Neural cell (in vitro differentiated cells): ENCODE measurements around the gene TRIO. TPM values are rescaled to one million over a fixed set of nuclear protein-coding genes. Genes with fewer than 3 reads are reported as not detected.

ENCODE experiments used
- H2AFZ ChIP-seq: fragments of 200-600, 300-800 bp; sonication (generic), shearing (Covaris generic); 2 replicates; pipeline ENCODE4 v1.6.0; 2014; ENCODE audit warnings: low read depth, mild to moderate bottlenecking, antibody characterized with exemption, low read length, moderate library complexity
- H3F3A ChIP-seq: fragments of 200-600 bp; shearing (Covaris generic); 2 replicates; pipeline ENCODE4 v1.6.1; 2016; ENCODE audit warnings: mild to moderate bottlenecking, moderate library complexity, mixed read lengths, antibody characterized with exemption, low read length; ENCODE audit not compliant: insufficient read depth, poor library complexity, severe bottlenecking
- H3K27ac ChIP-seq: fragments of 200-600, 300-800 bp; sonication (generic), shearing (Covaris generic); 2 replicates; pipeline ENCODE4 v1.5.1; 2014; ENCODE audit warnings: mild to moderate bottlenecking, low read length, moderate library complexity
- H3K27me3 ChIP-seq: fragments of 300-800, 200-600 bp; sonication (generic), shearing (Covaris generic); 2 replicates; pipeline ENCODE4 v1.6.0; 2014; ENCODE audit warnings: mild to moderate bottlenecking, low read depth, low read length, moderate library complexity; ENCODE audit not compliant: insufficient read depth
- H3K36me3 ChIP-seq: fragments of 300-800, 200-600 bp; sonication (generic), shearing (Covaris generic); 2 replicates; pipeline ENCODE4 v1.5.1; 2014; ENCODE audit warnings: mild to moderate bottlenecking, antibody characterized with exemption, low read length, moderate library complexity; ENCODE audit not compliant: insufficient read depth
- H3K4me2 ChIP-seq: fragments of 300-800, 200-600 bp; sonication (generic), shearing (Covaris generic); 2 replicates; pipeline ENCODE4 v1.6.0; 2014; ENCODE audit warnings: mild to moderate bottlenecking, low read length
- H3K4me3 ChIP-seq: fragments of 300-800, 200-600 bp; sonication (generic), shearing (Covaris generic); 2 replicates; pipeline ENCODE4 v1.5.1; 2014; ENCODE audit warnings: mild to moderate bottlenecking, low read length, moderate library complexity
- H3K79me2 ChIP-seq: fragments of 200-600 bp; shearing (Covaris generic); replicated peaks from 2 replicates; pipeline ENCODE4 v1.6.0; 2014; ENCODE audit warnings: mild to moderate bottlenecking, low read length, moderate library complexity; ENCODE audit not compliant: insufficient read depth
- H3K9ac ChIP-seq: fragments of 300-800, 200-600 bp; sonication (generic), shearing (Covaris generic); 2 replicates; pipeline ENCODE4 v1.6.1; 2016; ENCODE audit warnings: mild to moderate bottlenecking, low read length, mixed read lengths
- H3K9me2 ChIP-seq: fragments of 200-600 bp; shearing (Covaris generic); 2 replicates; pipeline ENCODE4 v1.6.1; 2016; ENCODE audit warnings: mild to moderate bottlenecking, low read length, mixed read lengths; ENCODE audit not compliant: insufficient read depth
- H3K9me3 ChIP-seq: fragments of 200-600, 300-800 bp; sonication (generic), shearing (Covaris generic); 2 replicates; pipeline ENCODE4 v1.6.1; 2016; ENCODE audit warnings: mild to moderate bottlenecking, mixed run types, low read length, moderate library complexity, mixed read lengths
- H4K20me1 ChIP-seq: fragments of 200-600 bp; shearing (Covaris generic); 2 replicates; pipeline ENCODE4 v1.6.1; 2016; ENCODE audit warnings: mild to moderate bottlenecking, mixed run types; ENCODE audit not compliant: insufficient read depth
- EP300 ChIP-seq: fragments of 450-650 bp; conservative IDR thresholded peaks from 2 replicates; pipeline ENCODE4 v1.6.1; 2014; ENCODE audit warnings: antibody characterized with exemption, mild to moderate bottlenecking, moderate library complexity; ENCODE audit not compliant: poor library complexity, severe bottlenecking
- EZH2 ChIP-seq: fragments of 200-600, 300-800 bp; shearing (Covaris generic), sonication (generic); IDR thresholded peaks from 2 replicates; pipeline ENCODE4 v1.6.1; 2014; ENCODE audit warnings: antibody characterized with exemption, low read length, borderline replicate concordance, mild to moderate bottlenecking; ENCODE audit not compliant: insufficient read depth, poor library complexity, severe bottlenecking
- MXI1 ChIP-seq: fragments of 450-650 bp; conservative IDR thresholded peaks from 2 replicates; pipeline ENCODE4 v1.6.1; 2014; ENCODE audit warnings: antibody characterized with exemption, mild to moderate bottlenecking; ENCODE audit not compliant: poor library complexity, severe bottlenecking
- POLR2AphosphoS5 ChIP-seq: IDR thresholded peaks from 2 replicates; pipeline ENCODE4 v1.6.1; 2012
- RAD21 ChIP-seq: fragments of 450-650 bp; conservative IDR thresholded peaks from 2 replicates; pipeline ENCODE4 v1.6.1; 2014; ENCODE audit warnings: antibody characterized with exemption, mild to moderate bottlenecking, moderate library complexity
- SMC3 ChIP-seq: fragments of 450-650 bp; conservative IDR thresholded peaks from 2 replicates; pipeline ENCODE4 v1.6.1; 2014; ENCODE audit warnings: antibody characterized with exemption, mild to moderate bottlenecking, moderate library complexity; ENCODE audit not compliant: poor library complexity
- TAF1 ChIP-seq: IDR thresholded peaks from 2 replicates; pipeline ENCODE4 v1.6.1; 2012; ENCODE audit warnings: low read depth
- polyA plus RNA-seq: library from polyadenylated mRNA; depleted of rRNA; stranded (reverse); fragments of >200 nt; gene quantifications from 2 replicates; pipeline ENCODE4 v1.2.3, GENCODE V29; 2014
- TF ChIP-seq, protein P1 (sequence below): IDR thresholded peaks from 2 replicates; pipeline ENCODE4 v1.6.1; 2012; ENCODE audit warnings: borderline replicate concordance
- TF ChIP-seq, protein P2 (sequence below): fragments of 450-650 bp; IDR thresholded peaks from 2 replicates; pipeline ENCODE4 v1.5.1; 2014; ENCODE audit warnings: antibody characterized with exemption, mild to moderate bottlenecking, moderate library complexity; ENCODE audit not compliant: poor library complexity, severe bottlenecking

The TRIO gene
- polyA plus RNA-seq, 1 donor from 2014 or later: 168 TPM

DNA sequence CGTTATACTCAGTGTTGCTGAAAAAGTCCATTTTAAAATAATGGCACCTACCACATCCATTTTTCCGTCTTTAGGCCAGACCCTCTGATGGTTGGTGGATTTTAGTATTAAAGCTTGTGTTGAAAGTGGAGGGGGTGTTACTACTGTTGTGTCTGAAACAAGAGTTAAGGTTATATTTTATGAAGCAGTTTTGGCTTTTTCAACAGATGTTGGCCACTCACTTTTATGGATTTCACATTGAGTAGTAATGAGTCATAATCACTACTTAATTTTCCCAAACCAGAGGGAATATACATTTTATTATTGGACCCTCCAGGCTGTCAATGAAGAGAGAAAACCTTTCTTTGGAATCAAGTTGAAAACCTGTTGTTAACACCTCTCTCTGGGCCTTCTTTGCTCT lies 88.0 kb downstream of the TRIO start:
- no peak for TF ChIP-seq POLR2AphosphoS5
- no peak for TF ChIP-seq TAF1
- TF ChIP-seq, protein P1, sequence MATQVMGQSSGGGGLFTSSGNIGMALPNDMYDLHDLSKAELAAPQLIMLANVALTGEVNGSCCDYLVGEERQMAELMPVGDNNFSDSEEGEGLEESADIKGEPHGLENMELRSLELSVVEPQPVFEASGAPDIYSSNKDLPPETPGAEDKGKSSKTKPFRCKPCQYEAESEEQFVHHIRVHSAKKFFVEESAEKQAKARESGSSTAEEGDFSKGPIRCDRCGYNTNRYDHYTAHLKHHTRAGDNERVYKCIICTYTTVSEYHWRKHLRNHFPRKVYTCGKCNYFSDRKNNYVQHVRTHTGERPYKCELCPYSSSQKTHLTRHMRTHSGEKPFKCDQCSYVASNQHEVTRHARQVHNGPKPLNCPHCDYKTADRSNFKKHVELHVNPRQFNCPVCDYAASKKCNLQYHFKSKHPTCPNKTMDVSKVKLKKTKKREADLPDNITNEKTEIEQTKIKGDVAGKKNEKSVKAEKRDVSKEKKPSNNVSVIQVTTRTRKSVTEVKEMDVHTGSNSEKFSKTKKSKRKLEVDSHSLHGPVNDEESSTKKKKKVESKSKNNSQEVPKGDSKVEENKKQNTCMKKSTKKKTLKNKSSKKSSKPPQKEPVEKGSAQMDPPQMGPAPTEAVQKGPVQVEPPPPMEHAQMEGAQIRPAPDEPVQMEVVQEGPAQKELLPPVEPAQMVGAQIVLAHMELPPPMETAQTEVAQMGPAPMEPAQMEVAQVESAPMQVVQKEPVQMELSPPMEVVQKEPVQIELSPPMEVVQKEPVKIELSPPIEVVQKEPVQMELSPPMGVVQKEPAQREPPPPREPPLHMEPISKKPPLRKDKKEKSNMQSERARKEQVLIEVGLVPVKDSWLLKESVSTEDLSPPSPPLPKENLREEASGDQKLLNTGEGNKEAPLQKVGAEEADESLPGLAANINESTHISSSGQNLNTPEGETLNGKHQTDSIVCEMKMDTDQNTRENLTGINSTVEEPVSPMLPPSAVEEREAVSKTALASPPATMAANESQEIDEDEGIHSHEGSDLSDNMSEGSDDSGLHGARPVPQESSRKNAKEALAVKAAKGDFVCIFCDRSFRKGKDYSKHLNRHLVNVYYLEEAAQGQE: no peak
- TF ChIP-seq RAD21: no peak
- TF ChIP-seq SMC3: no peak
- TF ChIP-seq EP300: no peak
- TF ChIP-seq, protein P2, sequence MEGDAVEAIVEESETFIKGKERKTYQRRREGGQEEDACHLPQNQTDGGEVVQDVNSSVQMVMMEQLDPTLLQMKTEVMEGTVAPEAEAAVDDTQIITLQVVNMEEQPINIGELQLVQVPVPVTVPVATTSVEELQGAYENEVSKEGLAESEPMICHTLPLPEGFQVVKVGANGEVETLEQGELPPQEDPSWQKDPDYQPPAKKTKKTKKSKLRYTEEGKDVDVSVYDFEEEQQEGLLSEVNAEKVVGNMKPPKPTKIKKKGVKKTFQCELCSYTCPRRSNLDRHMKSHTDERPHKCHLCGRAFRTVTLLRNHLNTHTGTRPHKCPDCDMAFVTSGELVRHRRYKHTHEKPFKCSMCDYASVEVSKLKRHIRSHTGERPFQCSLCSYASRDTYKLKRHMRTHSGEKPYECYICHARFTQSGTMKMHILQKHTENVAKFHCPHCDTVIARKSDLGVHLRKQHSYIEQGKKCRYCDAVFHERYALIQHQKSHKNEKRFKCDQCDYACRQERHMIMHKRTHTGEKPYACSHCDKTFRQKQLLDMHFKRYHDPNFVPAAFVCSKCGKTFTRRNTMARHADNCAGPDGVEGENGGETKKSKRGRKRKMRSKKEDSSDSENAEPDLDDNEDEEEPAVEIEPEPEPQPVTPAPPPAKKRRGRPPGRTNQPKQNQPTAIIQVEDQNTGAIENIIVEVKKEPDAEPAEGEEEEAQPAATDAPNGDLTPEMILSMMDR: no peak
- no peak for TF ChIP-seq MXI1
- no peak for TF ChIP-seq EZH2
- Histone ChIP-seq H3K4me2 (no peak overlapping the region), H3K79me2 (peaks cover 94% of the 10 kb centered on the region), H3K9me3 (no peaks in the 10 kb centered on the region), H3K27ac (no peak overlapping the region), H3F3A (no peaks in the 10 kb centered on the region), H4K20me1 (no peaks in the 10 kb centered on the region), H2AFZ (no peak overlapping the region), H3K27me3 (no peaks in the 10 kb centered on the region), H3K36me3 (no peaks in the 10 kb centered on the region), H3K9me2 (no peaks in the 10 kb centered on the region), H3K4me3 (no peak overlapping the region), H3K9ac (no peak overlapping the region)

DNA sequence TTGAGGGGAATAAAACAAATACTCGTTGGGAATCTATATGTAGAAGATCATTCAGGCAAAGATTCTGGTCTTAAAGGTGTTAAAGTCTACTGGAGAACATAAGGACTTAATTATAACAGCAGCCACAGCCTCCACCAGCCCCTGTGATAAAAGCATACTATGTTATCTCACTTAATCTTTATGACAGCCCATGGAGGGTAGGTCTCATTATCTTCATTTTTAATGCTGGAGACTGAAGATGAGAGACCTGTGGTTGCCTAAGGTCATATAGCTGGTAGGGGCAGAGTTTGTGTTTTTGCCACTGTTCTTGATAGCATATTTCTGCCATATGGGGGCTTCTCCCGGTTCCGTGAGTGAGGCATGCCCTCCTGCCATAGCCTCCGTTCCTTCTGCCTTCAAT lies 88.7 kb downstream of the TRIO start:
- Histone ChIP-seq H3K4me2 (no peak overlapping the region), H2AFZ (no peak overlapping the region), H3K9ac (no peak overlapping the region), H3K36me3 (no peaks in the 10 kb centered on the region), H3K4me3 (no peak overlapping the region), H3K9me3 (no peaks in the 10 kb centered on the region), H4K20me1 (no peaks in the 10 kb centered on the region), H3K9me2 (no peaks in the 10 kb centered on the region), H3F3A (no peaks in the 10 kb centered on the region), H3K79me2 (peaks cover 91% of the 10 kb centered on the region), H3K27ac (no peak overlapping the region), H3K27me3 (no peaks in the 10 kb centered on the region)
- TF ChIP-seq POLR2AphosphoS5 (no peak), EP300 (no peak), RAD21 (no peak), EZH2 (no peak), SMC3 (no peak), MXI1 (no peak), TAF1 (no peak)
- TF ChIP-seq, protein P2: no peak
- TF ChIP-seq, protein P1: no peak
